ENCODE measurements around the gene FZR1.
A peak's percentile ranks its signal among the peaks of the same experiment; 100 is the strongest.

The FZR1 gene

DNA sequence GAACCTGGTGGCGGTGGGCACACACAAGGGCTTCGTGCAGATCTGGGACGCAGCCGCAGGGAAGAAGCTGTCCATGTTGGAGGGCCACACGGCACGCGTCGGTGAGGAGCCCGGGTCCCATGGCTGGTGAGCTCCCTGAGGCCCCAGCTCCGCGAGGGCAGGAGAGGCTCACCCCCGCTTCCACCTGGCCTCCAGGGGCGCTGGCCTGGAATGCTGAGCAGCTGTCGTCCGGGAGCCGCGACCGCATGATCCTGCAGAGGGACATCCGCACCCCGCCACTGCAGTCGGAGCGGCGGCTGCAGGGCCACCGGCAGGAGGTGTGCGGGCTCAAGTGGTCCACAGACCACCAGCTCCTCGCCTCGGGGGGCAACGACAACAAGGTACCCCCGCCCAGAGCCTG, 25.6 kb downstream of the FZR1 start:
- no peak for DNase-seq (ENCODE audit: low spot score)

DNA sequence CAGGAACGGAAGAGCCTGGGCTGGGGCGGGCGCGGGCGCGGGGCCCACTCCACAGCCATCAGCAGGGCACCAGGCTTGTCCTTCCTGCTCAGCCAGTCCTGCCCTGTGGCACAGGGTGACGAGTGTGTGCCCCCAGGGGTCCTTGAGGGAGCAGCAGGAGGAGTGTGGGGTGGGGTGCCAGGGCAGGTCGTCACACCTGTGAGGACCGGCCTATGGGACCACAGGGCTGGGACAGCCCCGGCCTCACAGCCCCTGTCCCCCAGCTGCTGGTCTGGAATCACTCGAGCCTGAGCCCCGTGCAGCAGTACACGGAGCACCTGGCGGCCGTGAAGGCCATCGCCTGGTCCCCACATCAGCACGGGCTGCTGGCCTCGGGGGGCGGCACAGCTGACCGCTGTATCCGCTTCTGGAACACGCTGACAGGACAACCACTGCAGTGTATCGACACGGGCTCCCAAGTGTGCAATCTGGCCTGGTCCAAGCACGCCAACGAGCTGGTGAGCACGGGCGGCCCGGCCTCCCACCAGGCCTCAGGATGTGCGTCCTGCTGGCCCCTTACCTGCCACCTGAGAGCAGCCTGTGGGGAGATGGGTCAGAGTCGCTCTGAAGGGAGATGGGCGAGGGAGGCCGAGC, 26.2 kb downstream of the FZR1 start:
- DNase-seq (ENCODE audit: low spot score) = no peak

DNA sequence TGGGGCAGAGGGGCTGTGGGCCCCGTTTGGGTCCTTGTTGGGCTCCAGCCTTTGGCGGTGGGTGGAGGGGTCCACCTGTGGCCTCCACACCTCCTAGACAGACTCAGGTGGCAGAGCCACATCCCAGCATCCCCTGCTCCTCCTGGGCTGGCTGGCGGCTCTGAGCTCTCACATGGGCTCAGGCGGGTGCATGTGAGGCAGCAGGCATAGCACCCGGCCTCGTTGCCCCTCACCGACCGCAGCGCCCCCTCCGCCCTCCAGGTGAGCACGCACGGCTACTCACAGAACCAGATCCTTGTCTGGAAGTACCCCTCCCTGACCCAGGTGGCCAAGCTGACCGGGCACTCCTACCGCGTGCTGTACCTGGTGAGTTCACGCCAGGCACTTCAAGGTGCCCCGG, 26.9 kb downstream of the FZR1 start:
- no peak for DNase-seq (ENCODE audit: low spot score)

DNA sequence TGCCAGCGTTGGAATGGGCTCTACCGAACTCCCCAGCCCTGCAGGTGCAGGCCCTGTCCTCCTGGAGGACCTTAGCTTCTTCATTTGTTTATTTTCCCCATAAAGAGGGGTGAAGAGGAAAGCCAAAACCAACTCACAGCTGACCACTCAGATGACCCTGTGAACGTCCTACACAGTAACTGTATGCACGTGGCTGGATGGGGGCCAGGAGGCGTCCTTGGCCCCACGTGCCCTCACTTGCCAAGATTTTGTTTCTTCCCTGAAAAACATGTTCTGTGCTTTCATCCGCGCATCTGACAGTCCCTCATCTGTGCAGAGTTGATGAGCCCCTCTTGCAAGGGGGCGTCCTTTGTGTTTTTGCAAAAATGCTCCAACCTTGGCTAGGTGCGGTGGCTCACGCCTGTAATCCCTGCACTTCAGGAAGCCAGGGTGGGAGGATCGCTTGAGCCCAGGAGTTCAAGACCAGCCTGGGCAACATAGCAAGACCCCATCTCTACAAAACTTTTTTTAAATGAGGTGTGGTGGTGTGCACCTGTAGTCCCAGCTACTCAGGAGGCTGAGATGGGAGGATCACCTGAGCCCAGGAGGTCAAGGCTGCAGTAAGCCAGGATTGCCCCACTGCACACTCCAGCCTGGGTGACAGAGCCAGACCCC, 27.6 kb downstream of the FZR1 start:
- DNase-seq (ENCODE audit: low spot score) = no peak

DNA sequence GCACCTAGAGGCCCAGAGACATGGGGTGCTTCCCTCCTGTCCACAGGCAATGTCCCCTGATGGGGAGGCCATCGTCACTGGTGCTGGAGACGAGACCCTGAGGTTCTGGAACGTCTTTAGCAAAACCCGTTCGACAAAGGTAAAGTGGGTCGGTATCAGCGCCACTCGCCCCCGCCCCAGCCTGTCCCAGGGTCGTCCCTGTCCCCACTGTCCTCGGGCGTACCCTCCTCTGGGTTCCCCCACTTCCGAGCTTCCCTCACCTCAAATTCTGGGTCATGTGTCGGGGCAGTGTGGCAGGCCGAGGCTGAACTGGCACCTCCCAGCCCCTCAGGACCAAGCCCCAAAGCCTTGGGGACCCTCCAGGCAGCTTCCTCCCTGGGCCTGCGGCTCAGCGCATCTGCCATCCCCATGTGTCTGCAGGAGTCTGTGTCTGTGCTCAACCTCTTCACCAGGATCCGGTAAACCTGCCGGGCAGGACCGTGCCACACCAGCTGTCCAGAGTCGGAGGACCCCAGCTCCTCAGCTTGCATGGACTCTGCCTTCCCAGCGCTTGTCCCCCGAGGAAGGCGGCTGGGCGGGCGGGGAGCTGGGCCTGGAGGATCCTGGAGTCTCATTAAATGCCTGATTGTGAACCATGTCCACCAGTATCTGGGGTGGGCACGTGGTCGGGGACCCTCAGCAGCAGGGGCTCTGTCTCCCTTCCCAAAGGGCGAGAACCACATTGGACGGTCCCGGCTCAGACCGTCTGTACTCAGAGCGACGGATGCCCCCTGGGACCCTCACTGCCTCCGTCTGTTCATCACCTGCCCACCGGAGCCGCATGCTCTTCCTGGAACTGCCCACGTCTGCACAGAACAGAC, 28.5 kb downstream of the FZR1 start:
- DNase-seq (ENCODE audit: low spot score) = no peak

DNA sequence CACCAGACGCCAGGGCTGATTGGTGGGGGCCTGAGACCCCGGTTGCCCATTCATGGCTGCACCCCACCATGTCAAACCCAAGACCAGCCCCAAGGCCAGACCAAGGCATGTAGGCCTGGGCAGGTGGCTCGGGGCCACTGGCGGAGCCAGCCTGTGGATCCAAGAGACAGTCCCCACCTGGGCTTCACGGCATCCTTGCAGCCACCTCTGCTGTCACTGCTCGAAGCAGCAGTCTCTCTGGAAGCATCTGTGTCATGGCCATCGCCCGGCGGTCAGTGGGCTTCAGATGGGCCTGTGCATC, 29.1 kb downstream of the FZR1 start:
- DNase-seq (ENCODE audit: low spot score) = no peak

DNA sequence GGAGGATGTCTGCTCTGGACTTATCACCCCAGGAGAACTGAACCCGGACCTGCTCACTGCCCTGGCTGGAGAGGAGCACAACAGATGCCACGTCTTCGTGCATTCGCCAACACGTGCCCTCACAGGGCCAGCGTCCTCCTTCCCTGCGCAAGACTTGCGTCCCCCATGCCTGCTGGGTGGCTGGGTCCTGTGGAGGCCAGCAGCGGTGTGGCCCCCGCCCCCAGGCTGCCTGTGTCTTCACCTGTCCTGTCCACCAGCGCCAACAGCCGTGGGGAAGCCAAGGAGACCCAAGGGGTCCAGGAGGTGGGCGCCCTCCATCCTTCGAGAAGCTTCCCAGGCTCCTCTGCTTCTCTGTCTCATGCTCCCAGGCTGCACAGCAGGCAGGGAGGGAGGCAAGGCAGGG, 29.5 kb downstream of the FZR1 start:
- no peak for DNase-seq (ENCODE audit: low spot score)

DNA sequence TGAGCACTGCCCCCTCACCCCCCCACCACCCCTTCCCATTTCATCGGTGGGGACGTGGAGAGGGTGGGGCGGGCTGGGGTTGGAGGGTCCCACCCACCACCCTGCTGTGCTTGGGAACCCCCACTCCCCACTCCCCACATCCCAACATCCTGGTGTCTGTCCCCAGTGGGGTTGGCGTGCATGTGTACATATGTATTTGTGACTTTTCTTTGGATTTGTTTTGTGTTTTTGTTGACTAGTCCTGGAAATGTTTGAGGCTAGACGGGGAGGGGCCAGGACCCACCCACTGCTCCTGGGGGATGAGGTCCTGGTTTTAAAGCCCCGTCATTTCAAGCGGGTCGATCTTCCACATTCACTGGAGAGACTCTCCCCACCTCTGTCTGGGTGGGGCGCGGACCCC, 29.9 kb downstream of the FZR1 start:
- DNase-seq (ENCODE audit: low spot score) = no peak

DNA sequence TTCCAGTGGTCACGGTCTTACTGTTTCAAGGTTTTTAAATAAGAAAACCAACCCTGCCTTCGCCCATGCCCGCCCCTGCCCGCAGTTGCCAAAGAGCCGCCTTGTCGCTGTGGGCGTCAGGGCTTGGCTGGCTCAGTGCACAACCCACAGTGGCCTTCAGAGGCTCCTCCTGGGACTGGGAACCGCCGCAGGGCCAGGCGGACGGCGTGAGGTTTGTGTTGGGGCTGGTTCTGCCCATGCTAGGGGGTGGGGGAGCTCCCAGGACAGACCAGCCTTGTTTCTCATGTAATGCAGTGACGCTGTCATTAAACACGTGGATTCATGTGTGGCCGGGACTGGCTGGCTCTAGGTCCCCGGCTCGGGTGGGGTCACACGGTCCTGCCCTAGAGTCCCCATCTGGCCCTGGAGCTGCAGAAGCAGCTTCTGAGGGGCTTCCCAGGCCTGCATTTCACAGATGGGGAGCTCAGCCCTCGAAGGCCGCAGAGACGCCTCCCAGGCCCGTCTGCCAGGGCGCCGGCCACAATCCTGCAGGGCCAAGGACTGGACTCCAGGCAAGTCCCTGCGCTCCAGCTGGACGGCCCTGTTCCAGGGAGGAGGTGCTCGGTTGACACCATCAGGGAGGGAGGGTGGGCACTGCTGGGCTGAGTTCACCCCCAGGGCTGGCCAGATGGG, 30.5 kb downstream of the FZR1 start:
- DNase-seq (ENCODE audit: low spot score) = peak; percentile 95

DNA sequence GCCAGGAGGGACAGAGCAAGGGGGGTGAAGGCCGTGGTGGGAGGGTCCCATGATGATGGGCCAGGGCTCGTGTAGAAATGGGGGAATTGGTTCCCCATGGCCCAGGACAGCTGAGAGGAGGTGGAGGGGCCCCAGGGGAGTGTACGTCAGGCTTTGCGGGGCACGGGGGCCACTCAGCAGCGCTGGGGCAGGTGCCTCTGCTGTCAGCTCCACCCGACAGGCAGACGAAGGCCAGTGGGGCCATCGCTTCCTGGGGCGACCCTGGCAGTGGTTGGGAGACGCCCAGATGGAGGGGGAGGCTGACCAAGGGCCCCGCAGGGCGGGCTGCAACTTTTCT, 31.0 kb downstream of the FZR1 start:
- DNase-seq (ENCODE audit: low spot score) = no peak

DNA sequence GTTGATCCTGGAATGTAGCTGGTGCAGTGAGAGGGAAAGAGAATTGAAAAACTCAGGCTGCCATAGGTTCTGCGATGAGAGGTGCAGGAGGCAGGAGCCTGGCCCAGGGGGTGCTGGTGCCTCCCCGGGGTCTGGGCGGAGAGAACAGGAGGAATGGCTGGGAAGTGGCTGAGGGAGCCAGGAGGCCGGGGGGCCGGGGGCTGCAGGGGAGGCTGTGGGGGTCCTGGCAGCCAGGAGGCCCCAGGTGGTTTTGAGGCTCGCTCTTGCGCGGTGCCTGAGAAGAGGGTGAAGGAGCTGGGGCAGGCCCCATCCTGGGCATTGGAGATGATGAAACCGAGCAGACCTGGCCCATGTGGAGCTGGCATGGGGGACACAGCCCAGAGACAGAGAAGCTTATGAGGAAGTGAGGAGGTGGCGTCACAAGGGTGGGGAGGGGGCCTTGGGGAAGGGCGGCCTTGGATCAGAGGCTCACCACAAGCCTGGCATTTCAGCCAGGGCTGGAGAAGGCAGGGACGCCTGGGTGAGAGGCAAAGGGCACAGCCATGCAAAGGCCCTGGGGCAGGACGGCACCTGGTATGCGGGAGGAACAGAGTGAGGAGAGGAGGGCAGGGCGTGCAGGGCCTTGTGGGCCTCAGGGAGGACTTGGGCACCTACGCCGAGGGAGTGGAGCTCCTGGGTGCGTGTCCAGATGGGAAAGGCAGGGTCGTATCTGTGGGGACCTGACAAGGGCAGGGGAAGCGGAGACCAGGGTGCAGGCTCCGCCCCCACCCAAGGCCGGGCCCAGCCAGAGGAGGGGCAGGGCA, 31.5 kb downstream of the FZR1 start:
- no peak for DNase-seq (ENCODE audit: low spot score)

DNA sequence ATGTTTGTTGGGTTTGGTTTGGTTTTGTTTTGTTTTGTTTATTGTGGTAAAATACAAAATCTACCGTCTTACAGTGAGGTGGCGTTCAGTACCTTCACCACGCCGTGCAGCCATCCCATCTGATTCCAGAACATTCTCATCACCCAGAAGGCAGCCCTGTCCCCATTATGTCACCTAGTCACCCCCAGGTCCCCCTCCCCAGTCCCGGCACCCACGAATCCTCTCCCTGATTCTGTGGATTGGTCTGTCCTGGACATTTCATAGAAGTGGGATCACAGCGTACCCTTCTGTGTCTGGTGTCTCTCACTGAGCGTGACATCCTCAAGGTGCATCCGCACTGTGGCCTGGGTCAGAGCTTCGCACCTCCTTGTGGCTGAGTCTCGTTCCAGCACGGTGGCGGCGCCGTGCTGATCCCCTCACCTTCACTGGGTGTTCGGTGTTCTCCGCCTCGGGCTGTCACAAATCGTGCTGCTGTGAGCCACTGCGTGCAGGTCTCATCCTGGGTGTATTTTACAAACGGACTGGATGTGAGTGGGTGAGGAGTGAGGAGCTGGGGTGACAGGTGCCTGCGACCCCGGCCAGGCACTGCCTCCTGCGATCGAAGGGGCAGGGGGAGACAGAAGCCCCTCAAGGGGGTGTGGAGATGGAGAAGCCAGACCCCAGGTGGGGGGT, 32.3 kb downstream of the FZR1 start:
- no peak for DNase-seq (ENCODE audit: low spot score)

DNA sequence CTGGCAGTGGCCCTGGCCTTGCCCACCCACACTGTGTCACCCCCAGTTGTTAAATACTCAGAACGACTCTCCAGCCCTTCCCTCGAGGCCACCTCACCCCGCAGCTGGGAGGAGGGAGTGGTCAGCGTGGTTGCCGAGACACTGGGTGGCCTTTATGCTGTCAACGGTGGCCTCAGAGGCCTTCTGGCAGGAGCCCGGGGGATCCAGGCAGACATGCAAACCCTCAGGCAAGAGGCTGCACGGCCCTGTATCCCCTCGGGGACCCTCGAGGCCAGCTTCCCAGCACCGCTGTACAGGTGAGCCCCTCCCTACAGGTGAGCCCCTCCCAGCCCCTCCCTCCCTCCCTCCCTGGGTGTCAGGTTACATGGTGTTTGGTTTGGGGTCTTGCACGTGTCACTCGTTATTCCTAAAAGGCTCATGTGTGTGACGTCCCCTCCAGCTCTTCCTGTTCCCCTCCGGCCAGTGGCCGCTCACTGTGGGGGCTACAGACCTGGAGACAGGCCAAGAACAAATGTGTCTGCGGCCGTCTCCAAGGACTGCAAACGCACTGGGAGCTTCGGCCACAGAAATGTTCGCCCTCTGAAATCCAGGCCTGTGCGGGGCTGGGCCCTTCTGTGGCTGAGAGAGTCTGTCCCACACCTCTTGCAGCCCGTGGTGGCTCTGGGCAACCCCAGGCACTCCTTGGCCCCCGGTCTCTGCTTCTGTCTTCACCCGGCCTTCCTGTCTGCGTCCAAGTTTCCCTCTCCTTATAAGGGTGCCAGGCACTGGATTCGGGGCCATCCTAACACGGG, 33.0 kb downstream of the FZR1 start, which contains the start of gene TEKTIP1:
TSS of gene TEKTIP1 (plus strand) at position 210 of the 791 bp plus-strand sequence. CDS start at position 214, 4 bp downstream.
- no peak for DNase-seq (ENCODE audit: low spot score)

DNA sequence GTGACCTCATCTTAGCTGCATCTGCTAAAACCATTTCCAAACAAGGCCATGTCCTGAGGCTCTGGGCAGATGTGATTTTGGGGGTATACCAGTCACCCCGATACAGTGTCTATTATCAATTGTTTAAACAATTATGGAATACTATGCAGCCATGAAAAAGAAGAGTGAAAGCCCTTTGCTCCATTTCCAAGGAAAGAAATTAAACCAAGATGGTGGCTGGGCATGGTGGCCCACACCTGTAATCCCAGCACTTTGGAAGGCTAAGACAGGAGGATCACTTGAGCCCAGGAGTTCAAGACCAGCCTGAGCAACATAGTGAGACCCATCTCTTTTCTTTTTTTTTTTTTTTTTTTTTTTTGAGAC, 33.6 kb downstream of the FZR1 start:
- no peak for DNase-seq (ENCODE audit: low spot score)

DNA sequence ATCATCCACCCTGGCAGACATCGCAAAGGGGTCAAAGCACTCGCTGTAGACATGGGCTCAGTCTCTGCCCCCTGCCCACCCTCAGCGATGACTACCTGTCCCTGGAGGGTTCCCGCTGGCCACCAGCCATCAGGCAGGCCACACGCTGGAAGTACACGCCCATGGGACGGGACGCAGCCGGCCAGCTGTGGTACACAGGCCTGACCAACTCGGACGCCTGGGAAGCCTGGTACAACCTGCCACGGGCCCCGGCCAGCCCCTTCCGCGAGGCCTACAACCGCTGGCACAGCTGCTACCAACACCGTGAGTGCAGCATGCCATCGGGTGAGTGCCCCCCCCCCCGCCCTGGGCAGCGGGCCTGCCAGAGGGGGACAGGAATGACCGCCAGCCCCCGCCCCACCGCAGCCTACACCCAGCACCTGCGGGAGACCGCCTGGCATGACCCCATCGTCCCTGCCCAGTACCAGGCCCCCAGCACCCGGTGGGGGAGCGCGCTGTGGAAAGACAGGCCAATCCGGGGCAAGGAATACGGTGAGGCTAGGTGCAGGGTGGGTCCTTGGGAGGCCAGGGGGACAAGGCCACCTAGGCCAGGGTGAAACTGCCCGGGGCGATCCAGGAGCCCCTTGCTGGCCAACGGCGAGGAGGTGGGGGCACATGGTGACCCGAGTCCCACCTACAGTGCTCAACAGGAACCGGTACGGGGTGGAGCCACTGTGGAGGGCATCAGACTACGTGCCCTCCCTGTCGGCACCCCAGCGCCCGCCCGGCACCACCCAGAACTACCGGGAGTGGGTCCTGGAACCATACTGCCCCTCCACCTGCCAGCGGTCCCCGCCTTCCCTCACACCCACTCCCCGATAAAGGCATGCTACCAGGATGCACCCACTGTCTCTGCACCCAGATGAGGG, 37.3 kb downstream of the FZR1 start:
- DNase-seq (ENCODE audit: low spot score) = no peak

DNA sequence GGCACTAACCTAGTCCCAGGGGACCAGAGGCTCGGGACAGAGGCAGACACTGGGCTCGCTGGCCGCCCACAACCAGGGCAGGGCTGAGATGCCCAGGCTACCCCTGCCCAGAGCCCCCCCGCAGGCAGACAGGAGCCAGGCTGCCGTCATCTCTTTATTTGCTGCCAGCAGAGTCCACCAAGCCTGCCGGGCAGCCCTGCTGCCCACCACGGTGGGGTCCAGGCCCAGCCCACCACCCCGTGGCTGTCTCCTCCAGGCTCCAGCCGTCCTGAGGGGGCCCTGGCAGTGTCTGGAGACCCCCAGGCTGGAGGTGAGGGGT, 37.9 kb downstream of the FZR1 start:
- no peak for DNase-seq (ENCODE audit: low spot score)

DNA sequence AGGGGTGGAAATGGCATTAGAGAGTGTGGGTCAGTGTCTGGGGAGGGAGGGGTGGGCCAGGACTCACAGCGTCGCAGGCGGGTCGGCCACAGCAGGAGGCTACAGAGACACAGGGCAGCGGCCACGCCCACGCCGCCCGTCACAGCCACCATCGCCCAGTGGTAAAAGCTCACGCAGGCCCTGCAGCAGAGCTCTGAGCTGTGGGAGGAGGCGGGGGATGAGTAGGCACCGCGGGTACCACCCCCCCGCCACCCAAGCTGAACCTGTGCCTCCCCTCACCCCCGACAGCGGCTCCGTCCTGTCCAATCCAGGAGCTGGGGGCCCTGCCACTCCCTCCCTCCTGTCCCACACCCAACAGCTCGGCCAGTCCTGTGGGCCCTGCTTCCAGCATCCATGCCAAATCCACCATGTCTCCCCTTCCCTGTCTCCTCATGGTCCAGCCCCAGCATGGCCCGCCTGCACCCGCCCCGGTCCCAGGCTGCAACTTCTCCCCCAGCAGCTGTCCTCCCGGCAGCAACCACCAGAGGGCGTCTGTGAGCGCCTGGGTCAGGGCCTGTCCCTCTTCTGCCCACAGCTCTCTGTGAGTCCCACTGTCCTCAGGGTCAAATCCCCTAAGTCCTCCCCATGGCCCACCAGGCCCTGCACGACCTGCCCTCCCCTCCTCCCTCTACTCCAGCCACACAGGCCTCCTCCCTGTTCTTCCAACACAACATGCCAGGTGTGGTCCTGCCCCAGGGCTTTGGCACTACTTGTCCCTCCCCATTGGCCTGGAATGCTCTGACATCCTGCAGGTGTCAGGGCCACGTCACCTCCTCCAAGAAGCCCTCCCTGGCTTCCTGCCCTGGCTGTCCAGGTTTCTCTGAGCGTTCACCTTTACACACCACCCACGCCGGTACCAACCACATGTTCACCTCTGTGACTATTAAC, 38.9 kb downstream of the FZR1 start:
- peak; percentile 50 for DNase-seq (ENCODE audit: low spot score)

DNA sequence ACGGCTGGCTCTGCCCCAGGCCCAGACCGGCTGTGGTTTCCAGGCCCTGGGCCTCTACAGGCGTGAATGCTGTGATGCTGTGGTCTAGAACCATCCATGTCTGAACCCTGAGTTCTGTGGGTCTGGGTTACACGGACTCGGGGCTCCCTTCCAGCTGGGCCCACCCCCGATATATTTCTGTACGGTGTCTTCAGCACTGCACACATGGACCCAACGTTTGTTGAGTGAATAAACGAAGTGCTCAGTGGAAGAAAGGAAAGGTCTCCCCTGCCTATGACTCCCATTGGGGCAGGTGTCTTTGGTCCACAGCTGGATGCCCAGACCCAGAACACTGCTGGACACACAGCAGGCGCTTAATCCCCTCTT, 39.5 kb downstream of the FZR1 start:
- no peak for DNase-seq (ENCODE audit: low spot score)

DNA sequence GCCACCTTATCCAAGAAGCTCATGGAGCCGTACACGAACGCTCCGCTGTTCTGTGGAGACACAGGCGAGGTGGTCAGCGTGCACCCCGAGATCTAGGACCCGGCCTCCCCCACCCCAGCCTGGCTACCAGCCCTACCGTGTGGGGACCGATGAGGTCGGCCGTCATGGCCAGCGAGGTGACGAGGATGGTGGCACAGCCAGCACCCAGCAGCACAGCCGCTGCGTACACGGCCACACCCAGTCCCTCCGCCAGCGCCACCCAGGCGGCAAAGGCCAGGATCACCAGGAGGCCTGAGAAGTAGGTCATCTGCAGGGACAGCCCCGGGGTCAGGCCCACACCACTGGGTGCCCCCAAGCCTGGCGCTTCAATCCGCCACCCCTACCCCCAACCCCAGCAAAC, 40.0 kb downstream of the FZR1 start:
- DNase-seq (ENCODE audit: low spot score) = no peak
